RWPE2 (cell line): ENCODE measurements around the gene LDLRAD4.

Source experiments
- ATAC-seq: fragments of 200-7000 bp; cut with Tn5 transposase; 3 replicates; pipeline ENCODE4 v1.9.1; 2021; ENCODE audit warnings: low read depth
- DNase-seq: peaks from one replicate; pipeline ENCODE4 v3.0.0-alpha.2; 2020; ENCODE audit warnings: low spot score
- H3K27ac ChIP-seq: fragments of 450-650 bp; 2 replicates; pipeline ENCODE4 v1.5.1; 2017; ENCODE audit warnings: mild to moderate bottlenecking; ENCODE audit not compliant: poor library complexity, severe bottlenecking
- H3K27me3 ChIP-seq: fragments of 250-450 bp; sonication (Bioruptor Pico); 2 replicates; pipeline ENCODE4 v1.5.1; 2021; ENCODE audit warnings: mild to moderate bottlenecking, moderate library complexity; ENCODE audit not compliant: insufficient read depth, poor library complexity, severe bottlenecking
- H3K36me3 ChIP-seq: fragments of 250-450 bp; sonication (Bioruptor Pico); 2 replicates; pipeline ENCODE4 v1.5.1; 2020; ENCODE audit warnings: low read depth, mild to moderate bottlenecking, moderate library complexity
- H3K4me1 ChIP-seq: fragments of 250-450 bp; sonication (Bioruptor Pico); 2 replicates; pipeline ENCODE4 v1.5.1; 2021; ENCODE audit warnings: mild to moderate bottlenecking, moderate library complexity; ENCODE audit not compliant: insufficient read depth, poor library complexity, severe bottlenecking
- H3K4me3 ChIP-seq: fragments of 250-450 bp; sonication (Bioruptor Pico); 2 replicates; pipeline ENCODE4 v1.5.1; 2021; ENCODE audit warnings: mild to moderate bottlenecking, moderate library complexity; ENCODE audit not compliant: severe bottlenecking
- H3K9me3 ChIP-seq: fragments of 250-450 bp; sonication (Bioruptor Pico); 2 replicates; pipeline ENCODE4 v1.5.1; 2021; ENCODE audit warnings: mild to moderate bottlenecking, moderate library complexity; ENCODE audit not compliant: severe bottlenecking
- CTCF ChIP-seq: fragments of 450-650 bp; IDR thresholded peaks from one replicate; pipeline ENCODE4 v1.5.1; 2017; ENCODE audit warnings: mild to moderate bottlenecking, moderate library complexity; ENCODE audit not compliant: poor library complexity, severe bottlenecking

Gene LDLRAD4

GRCh38 chr18:13218368-13218991 is at the start of gene LDLRAD4:
Gene LDLRAD4, plus strand, starts transcription at chr18:13218760.
- ATAC-seq: peak; percentile 30
- no peaks in the 10 kb centered on the region for H3K4me1 ChIP-seq
- DNase-seq: no peak
- peaks cover 70% of the 10 kb centered on the region for H3K27me3 ChIP-seq
- H3K9me3 ChIP-seq: no peaks in the 10 kb centered on the region
- H3K27ac ChIP-seq: no peak within 1 kb of the TSS
- peak within 1 kb of the TSS; percentile 43 for H3K4me3 ChIP-seq
- no peak for TF ChIP-seq CTCF
- H3K36me3 ChIP-seq: no peaks in the 10 kb centered on the region

- DNase-seq (no peak), ATAC-seq (no peak)
- no peak overlapping the region for H3K27ac ChIP-seq
- H3K36me3 ChIP-seq: no peaks in the 10 kb centered on the region
- no peak for TF ChIP-seq CTCF
- no peaks in the 10 kb centered on the region for H3K4me1 ChIP-seq
- no peak overlapping the region for H3K4me3 ChIP-seq
- peaks cover 2% of the 10 kb centered on the region for H3K27me3 ChIP-seq
- no peaks in the 10 kb centered on the region for H3K9me3 ChIP-seq
These were observed 44.9 kb upstream of the LDLRAD4 start for GRCh38 chr18:13173578-13174145.

GRCh38 chr18:13175266-13175665 is 43.3 kb upstream of the LDLRAD4 start:
- TF ChIP-seq CTCF: no peak
- Histone ChIP-seq H3K9me3 (no peaks in the 10 kb centered on the region), H3K4me3 (no peak overlapping the region), H3K27ac (no peak overlapping the region), H3K4me1 (no peaks in the 10 kb centered on the region), H3K27me3 (no peaks in the 10 kb centered on the region), H3K36me3 (no peaks in the 10 kb centered on the region)
- DNase-seq (no peak), ATAC-seq (no peak)

GRCh38 chr18:13175754-13176210 is 42.8 kb upstream of the LDLRAD4 start:
- no peaks in the 10 kb centered on the region for H3K27me3 ChIP-seq
- H3K9me3 ChIP-seq: no peaks in the 10 kb centered on the region
- DNase-seq: no peak
- TF ChIP-seq CTCF: no peak
- ATAC-seq: no peak
- no peaks in the 10 kb centered on the region for H3K36me3 ChIP-seq
- H3K27ac ChIP-seq: no peak overlapping the region
- no peaks in the 10 kb centered on the region for H3K4me1 ChIP-seq
- no peak overlapping the region for H3K4me3 ChIP-seq

- Histone ChIP-seq H3K27me3 (no peaks in the 10 kb centered on the region), H3K9me3 (no peaks in the 10 kb centered on the region), H3K36me3 (no peaks in the 10 kb centered on the region), H3K4me3 (no peak overlapping the region), H3K4me1 (no peaks in the 10 kb centered on the region), H3K27ac (no peak overlapping the region)
- ATAC-seq (no peak), DNase-seq (no peak)
- no peak for TF ChIP-seq CTCF
These were observed 41.7 kb upstream of the LDLRAD4 start for GRCh38 chr18:13176847-13177246.
